Amniotic epithelial cell (primary cell): ENCODE data around the gene MXRA8.

ENCODE experiments used
- DNase-seq: peaks from one replicate; pipeline ENCODE4 v3.0.0-alpha.2; 2010; ENCODE audit warnings: low read depth

The MXRA8 gene

DNA sequence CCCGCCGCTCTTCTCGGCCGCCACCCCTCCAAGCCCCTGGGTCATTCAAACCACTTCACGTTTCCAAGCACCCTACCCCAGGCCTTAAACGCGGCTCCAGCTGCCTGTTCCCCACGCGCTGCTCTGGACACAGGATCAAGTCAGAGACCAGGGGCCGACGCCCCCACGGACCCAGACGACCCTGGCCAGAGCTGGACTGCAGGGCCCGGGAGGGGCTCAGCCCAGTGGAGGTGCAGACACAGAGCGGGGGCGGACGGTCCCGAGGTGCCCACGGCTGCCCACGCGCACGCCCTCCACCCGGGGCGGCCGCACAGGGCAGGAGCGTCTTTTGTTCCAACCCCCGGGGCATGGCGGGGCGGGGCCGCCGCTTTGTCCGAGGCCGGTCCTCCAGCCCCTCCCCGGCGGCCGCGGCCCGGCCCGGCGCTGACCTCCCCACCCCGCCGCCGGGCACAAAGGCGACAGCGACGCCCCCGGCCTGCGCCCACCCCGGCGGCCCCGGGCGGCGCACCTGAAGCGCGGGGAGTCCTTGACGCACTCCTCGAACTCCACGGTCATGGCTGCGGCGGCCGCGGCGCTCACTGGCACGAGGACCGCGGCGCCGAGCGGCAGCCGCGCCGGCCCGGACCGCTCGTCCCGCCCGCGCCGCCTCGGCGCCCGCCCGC lies 51.0 kb downstream of the MXRA8 start:
- no peak for DNase-seq

DNA sequence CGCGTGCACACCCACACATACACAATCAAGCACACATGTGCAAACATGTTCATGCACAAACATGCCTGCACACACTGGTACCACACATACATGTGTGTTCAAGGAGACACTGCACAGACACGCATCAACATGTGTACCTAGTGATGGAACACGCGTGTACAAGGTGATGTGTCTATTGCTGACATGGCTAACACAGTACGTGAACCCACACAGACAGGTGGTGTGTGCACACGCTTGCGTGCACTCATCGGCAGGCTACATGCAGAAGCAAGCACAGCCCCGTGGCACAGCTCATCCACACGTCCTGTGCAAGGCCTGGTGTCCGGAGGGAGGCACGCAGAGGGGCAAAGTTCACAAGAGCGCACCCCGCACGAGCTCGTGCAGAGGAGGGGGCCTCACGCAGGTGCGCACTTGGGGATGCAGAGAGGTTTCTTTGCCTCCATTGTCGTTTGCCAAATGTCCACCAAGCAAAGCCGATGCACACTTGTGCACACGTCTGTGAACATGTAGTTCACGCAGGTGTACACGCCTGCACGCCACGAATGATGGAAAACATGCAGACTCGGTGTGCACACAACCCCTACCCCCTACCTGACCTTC lies 51.6 kb downstream of the MXRA8 start:
- no peak for DNase-seq

DNA sequence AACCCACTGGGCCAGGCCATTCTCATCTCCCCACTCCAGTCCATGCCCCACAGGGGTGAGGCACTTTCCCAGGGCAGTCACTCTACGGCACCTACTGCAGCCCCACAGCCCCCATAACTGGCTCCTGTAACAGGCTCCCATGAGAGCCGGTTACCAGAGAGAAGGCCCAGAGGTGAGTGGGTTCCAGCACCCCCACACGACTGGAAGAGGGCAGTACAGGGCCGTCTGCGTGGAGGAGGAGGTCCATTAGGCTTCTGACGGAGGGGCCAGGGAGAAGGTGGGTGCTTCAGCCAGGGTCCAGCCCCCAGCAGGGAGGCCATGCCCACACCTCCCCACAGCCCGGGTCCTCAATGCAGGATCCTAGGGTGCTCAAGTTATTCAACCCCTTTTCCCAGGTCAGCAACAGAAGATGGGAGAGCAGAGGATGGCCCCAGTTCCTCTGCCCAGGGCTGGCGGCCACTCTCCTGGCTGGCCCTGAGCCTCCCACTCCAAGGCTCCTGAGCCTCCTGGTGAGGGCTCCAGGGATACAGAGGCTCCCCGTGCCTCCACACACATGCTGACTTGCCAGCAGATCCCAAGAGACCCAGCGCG lies 52.2 kb downstream of the MXRA8 start:
- no peak for DNase-seq

DNA sequence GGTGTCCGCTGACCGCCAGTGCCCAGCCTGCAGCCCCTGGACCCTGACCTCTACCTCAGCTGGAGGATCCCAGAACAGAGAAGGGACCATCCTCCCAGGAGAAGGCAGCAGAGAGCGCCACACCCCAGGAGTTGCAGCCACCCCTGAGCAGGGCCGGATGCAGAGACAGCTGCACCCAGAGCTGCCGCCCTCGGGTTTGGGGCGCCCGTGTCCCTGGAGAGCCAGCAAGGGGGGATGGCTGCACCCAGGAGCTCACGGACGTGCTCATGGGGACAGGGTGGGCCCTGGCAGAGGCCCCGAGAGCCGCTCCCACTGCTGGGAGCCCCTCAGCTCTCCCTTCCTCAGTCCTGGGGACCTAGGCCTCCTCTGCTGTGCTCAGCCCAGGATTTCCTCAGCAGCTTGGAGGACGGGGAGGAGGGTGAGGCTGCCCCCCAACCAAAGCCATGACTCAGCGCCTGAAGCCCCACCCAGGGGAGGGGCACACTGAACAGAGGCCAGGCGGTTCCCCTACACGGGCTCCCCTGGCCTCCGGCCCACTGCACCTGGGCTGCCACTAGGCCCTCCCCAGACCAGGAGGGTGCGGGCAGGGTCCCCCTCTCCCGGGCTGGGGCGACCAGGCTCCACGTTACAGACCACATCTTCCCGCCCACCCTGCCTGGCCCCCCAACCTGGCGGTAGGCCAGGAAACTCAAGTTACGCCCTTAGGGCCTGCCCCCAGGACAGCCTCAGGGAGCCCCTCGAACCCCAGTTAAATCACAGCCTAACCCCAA lies 52.9 kb downstream of the MXRA8 start:
- peak; percentile 70 for DNase-seq

DNA sequence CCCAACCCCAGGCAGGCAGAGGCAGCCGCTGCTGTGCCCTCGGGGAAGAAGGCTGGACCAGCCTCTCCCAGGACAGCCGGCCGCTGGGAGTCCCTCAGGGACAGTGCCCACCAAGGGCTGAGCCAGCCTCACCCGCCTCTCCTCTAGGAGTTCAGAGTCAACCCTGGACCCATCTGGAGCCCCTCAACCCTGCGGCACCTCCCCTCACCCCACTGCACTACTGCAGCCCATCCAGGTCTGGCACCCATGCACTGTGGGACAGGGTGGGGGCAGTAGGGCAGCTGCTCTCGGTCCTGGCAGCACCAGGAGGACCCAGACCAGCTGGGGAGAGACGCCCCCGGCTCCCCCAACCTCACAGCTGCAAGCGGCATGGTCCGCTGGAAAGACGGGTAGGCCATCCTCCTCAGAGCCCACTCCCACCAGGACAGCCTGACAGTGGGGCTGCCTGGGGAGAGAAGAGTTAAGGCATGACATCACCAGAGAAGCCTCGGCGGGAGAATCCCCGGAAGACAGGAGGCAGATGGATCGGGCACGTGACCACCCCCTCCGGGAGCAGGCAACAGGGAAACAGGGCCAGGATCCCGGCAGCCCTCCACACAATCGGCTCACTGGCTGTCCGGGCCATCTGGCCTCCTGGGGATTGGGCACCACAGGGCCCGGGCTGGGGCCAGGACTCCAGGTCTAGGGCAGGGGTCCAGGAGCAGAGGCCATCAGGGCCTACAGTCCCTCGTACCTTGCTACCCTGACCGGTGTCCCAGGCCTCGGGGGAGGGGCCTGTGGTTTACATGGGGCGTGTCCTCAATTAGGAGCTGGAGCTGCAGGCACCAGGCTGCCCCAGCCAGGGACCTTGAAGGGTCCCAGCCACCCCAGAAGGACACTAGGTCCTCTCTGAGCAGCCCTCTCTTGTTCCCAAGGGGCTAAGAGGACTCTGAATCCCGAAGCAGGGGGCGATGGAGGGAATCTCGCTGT lies 53.7 kb downstream of the MXRA8 start:
- DNase-seq, result peak; percentile 85

DNA sequence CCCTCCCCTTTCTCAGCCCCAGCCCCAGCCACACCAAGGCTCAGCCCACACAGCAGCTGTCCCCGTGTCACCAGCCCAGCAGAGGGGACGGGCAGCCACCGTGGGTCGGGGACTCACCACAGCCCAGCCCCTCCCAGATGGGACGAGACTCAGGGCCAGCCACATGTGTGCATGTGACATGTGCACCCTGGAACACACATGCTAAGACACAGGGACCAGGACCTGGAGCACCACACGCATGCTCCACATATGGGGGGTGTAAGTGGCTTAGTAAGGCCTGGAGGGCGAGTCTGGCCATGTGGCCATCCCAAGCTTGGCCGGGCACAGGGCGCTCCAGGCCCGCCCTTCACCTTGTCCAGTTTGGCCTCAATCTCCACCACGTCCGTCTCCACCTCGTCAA lies 54.6 kb downstream of the MXRA8 start:
- DNase-seq, result no peak

DNA sequence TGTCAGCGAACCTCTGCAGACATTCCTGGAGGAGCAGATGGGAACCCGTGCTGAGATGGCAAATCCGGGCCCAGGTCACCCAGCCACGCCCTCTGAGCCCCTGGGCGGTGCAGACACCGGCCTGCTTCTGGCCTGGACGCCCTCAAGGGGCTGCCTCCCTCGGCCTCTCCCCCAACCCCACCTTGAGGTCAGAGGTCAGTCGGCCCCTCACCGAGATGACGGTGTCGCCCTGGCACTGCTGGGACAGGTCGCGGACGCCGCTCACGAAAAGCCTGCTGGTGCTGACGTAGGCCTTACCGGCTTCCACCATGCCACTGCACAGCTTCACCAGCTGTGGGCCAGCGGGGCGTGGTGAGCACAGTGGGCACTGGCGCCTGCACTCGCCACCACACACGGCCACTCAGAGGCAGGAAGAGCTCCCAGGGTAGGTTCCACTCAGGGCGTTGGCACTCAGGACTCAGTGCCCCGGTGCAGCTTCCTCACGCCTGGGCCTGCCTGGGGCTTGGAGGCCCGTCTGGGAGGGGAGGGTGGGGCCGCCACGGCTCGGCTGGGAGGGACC lies 55.3 kb downstream of the MXRA8 start:
- DNase-seq, result no peak
